HepG2 (cell line): ENCODE data around the gene RALY. TPM values are rescaled to one million over a fixed set of nuclear protein-coding genes. Genes with fewer than 3 reads are reported as not detected.

Experiments used
- AGO2 ChIP-seq: fragments of 200-400 bp; formaldehyde crosslinking; optimal IDR thresholded peaks from 2 replicates; pipeline ENCODE3; 2017; ENCODE audit warnings: mild to moderate bottlenecking, low read depth, low read length, moderate library complexity
- CCAR2 ChIP-seq: fragments of 200-400 bp; formaldehyde crosslinking; optimal IDR thresholded peaks from 2 replicates; pipeline ENCODE3; 2018; ENCODE audit warnings: low read depth, mild to moderate bottlenecking, low read length, moderate library complexity
- ETV6 ChIP-seq: sonication (generic); formaldehyde crosslinking; conservative IDR thresholded peaks from 2 replicates; pipeline ENCODE4 v1.4.0; 2020; ENCODE audit warnings: missing genetic modification reagents
- HIVEP1 ChIP-seq: sonication (generic); formaldehyde crosslinking; IDR thresholded peaks from 2 replicates; pipeline ENCODE4 v1.4.0; 2020; ENCODE audit warnings: mild to moderate bottlenecking, missing genetic modification reagents
- HNRNPL ChIP-seq: fragments of 200-400 bp; formaldehyde crosslinking; IDR thresholded peaks from 2 replicates; pipeline ENCODE4 v1.6.1; 2017; ENCODE audit warnings: mild to moderate bottlenecking, low read depth, low read length
- JUNB ChIP-seq: sonication (generic); formaldehyde crosslinking; IDR thresholded peaks from 2 replicates; pipeline ENCODE4 v1.8.0; 2022; ENCODE audit warnings: missing genetic modification reagents, mild to moderate bottlenecking, borderline replicate concordance
- KAT7 ChIP-seq: IDR thresholded peaks from 2 replicates; pipeline ENCODE4 v1.6.1; 2018; ENCODE audit warnings: borderline replicate concordance, missing compliant biosample characterization
- KDM1A ChIP-seq: IDR thresholded peaks from 2 replicates; pipeline ENCODE4 v1.6.1; 2016; ENCODE audit warnings: missing compliant biosample characterization
- MAZ ChIP-seq, 2 experiments: sonication (generic) in 1 of 2; formaldehyde crosslinking in 1 of 2; IDR thresholded peaks; 2 replicates each; pipeline versions ENCODE4 v1.5.0 to v1.6.1; 2012 to 2020; ENCODE audit warnings: low read depth in 2 of 2, mild to moderate bottlenecking in 2 of 2, borderline replicate concordance in 1 of 2, improper control_type of control experiment in 1 of 2, low read length in 1 of 2, missing genetic modification reagents in 1 of 2, moderate library complexity in 1 of 2
- MIER2 ChIP-seq: IDR thresholded peaks from 2 replicates; pipeline ENCODE4 v1.6.1; 2016; ENCODE audit warnings: missing biosample characterization, missing genetic modification reagents
- MZF1 ChIP-seq: sonication (generic); formaldehyde crosslinking; IDR thresholded peaks from 2 replicates; pipeline ENCODE4 v1.8.1; 2023; ENCODE audit warnings: mild to moderate bottlenecking, missing genetic modification reagents, borderline replicate concordance
- RBM22 ChIP-seq: fragments of 200-400 bp; formaldehyde crosslinking; optimal IDR thresholded peaks from 2 replicates; pipeline ENCODE3; 2017; ENCODE audit warnings: mild to moderate bottlenecking, low read length, moderate library complexity
- RFXANK ChIP-seq: IDR thresholded peaks from 2 replicates; pipeline ENCODE4 v1.6.1; 2016
- SMAD1 ChIP-seq: sonication (generic); formaldehyde crosslinking; IDR thresholded peaks from 2 replicates; pipeline ENCODE4 v1.4.0; 2020; ENCODE audit warnings: missing genetic modification reagents, low read depth, mild to moderate bottlenecking, borderline replicate concordance
- TSC22D2 ChIP-seq: sonication (generic); formaldehyde crosslinking; IDR thresholded peaks from 2 replicates; pipeline ENCODE4 v1.5.1; 2020; ENCODE audit warnings: missing genetic modification reagents, mild to moderate bottlenecking, borderline replicate concordance
- XBP1 ChIP-seq: sonication (generic); formaldehyde crosslinking; IDR thresholded peaks from 2 replicates; pipeline ENCODE4 v1.5.0; 2020; ENCODE audit warnings: missing genetic modification reagents
- ZNF34 ChIP-seq: sonication (generic); formaldehyde crosslinking; IDR thresholded peaks from 2 replicates; pipeline ENCODE4 v1.4.0; 2020; ENCODE audit warnings: mild to moderate bottlenecking, missing genetic modification reagents, borderline replicate concordance
- ZNF446 ChIP-seq: sonication (generic); formaldehyde crosslinking; IDR thresholded peaks from 2 replicates; pipeline ENCODE4 v1.5.0; 2020; ENCODE audit warnings: mild to moderate bottlenecking, missing genetic modification reagents
- ZNF564 ChIP-seq: sonication (generic); formaldehyde crosslinking; IDR thresholded peaks from 2 replicates; pipeline ENCODE4 v1.8.1; 2023; ENCODE audit warnings: mild to moderate bottlenecking, missing genetic modification reagents
- ZNF652 ChIP-seq: IDR thresholded peaks from 2 replicates; pipeline ENCODE4 v1.6.1; 2016; ENCODE audit warnings: low read depth, borderline replicate concordance
- polyA plus RNA-seq, 8 experiments: library from polyadenylated mRNA; depleted of rRNA in 3 of 8; stranded (reverse) in 7 of 8; unstranded in 1 of 8; fragments of >200 nt; fragmentation: Illumina TruSeq in 4 of 8; extraction: Trizol in 4 of 8; gene quantifications; 2 replicates each; pipeline versions ENCODE4 v1.2.1 to v1.2.3, GENCODE V29; 2011 to 2016; ENCODE audit warnings: low read depth in 4 of 8, missing spikeins in 1 of 8, mixed read lengths in 1 of 8; ENCODE audit not compliant: insufficient read depth in 1 of 8
- total RNA-seq, 5 experiments: library from RNA; depleted of rRNA; stranded (reverse); fragments of >200 nt; fragmentation: Illumina TruSeq; extraction: Trizol; gene quantifications; 2 replicates each; pipeline ENCODE4 v1.2.3, GENCODE V29; 2016; ENCODE audit warnings: low read depth in 1 of 5
- TF ChIP-seq, protein P1 (sequence below): sonication (generic); formaldehyde crosslinking; IDR thresholded peaks from 2 replicates; pipeline ENCODE4 v1.5.1; 2020; ENCODE audit warnings: mild to moderate bottlenecking, missing genetic modification reagents
- TF ChIP-seq, protein P2 (sequence below): sonication (generic); formaldehyde crosslinking; IDR thresholded peaks from 2 replicates; pipeline ENCODE4 v1.8.1; 2023; ENCODE audit warnings: mild to moderate bottlenecking, inconsistent platforms, moderate library complexity, missing genetic modification reagents, borderline replicate concordance
- TF ChIP-seq, protein P3 (sequence below), 2 experiments: sonication (generic) in 1 of 2; formaldehyde crosslinking in 1 of 2; IDR thresholded peaks; 2 replicates each; pipeline versions ENCODE4 v1.4.0 to v1.6.1; 2018 to 2020; ENCODE audit warnings: missing genetic modification reagents in 2 of 2, borderline replicate concordance in 1 of 2, low read depth in 1 of 2, mild to moderate bottlenecking in 1 of 2, missing biosample characterization in 1 of 2
- TF ChIP-seq, protein P4 (sequence below): IDR thresholded peaks from 2 replicates; pipeline ENCODE4 v1.6.1; 2018; ENCODE audit warnings: missing genetic modification reagents

Gene RALY
- total and polyA plus RNA-seq, 2 of the 13 experiments (the other 11 are each of a cell fraction or from before 2014, with no cell fraction given): 178 to 186 TPM

DNA sequence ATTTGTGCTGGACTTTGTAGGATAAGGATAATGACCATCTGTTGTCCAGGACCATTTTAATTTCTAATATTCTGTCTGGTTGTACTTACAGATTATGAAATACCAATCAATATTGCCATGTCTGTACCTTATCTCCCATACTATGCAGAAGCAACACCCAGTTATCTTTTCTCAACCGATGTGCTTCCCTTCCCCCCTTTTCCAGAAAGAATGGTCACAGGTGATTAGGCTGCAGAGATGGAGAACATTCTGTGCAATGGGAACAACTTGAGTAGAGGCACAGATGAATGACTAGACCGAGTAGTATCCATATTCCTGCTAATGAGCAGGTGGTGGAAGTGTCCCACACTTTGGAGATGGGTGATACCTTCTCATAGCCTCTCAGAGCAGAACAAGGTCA lies 10.5 kb downstream of the RALY start (continued):
- peak; percentile 33 for TF ChIP-seq CCAR2
- TF ChIP-seq MIER2 (CRISPR knock-in tag): 0 out of 2 replicates have a peak, but pooled peaks have one; percentile 36
- TF ChIP-seq, protein P1, sequence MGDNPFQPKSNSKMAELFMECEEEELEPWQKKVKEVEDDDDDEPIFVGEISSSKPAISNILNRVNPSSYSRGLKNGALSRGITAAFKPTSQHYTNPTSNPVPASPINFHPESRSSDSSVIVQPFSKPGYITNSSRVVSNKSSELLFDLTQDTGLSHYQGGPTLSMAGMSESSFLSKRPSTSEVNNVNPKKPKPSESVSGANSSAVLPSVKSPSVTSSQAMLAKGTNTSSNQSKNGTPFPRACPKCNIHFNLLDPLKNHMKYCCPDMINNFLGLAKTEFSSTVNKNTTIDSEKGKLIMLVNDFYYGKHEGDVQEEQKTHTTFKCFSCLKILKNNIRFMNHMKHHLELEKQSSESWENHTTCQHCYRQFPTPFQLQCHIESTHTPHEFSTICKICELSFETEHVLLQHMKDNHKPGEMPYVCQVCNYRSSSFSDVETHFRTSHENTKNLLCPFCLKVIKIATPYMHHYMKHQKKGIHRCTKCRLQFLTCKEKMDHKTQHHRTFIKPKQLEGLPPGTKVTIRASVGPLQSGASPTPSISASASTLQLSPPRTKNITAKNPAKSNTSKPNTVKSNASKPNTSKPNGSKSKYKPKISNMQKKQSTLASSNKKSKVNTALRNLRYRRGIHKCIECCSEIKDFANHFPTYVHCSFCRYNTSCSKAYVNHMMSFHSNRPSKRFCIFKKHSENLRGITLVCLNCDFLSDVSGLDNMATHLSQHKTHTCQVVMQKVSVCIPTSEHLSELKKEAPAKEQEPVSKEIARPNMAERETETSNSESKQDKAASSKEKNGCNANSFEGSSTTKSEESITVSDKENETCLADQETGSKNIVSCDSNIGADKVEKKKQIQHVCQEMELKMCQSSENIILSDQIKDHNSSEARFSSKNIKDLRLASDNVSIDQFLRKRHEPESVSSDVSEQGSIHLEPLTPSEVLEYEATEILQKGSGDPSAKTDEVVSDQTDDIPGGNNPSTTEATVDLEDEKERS (CRISPR knock-in tag): peak; percentile 73; the same call in 1 of the 2 replicates
- no peak for TF ChIP-seq AGO2
- no peak for TF ChIP-seq ZNF446 (CRISPR knock-in tag)
- no peak for TF ChIP-seq MAZ (IDR thresholded peaks at IDR 0.05; ENCODE audit: borderline replicate concordance, low read depth, low read length)
- TF ChIP-seq MAZ (CRISPR knock-in tag; IDR thresholded peaks at IDR 0.05; ENCODE audit: low read depth): no peak
- TF ChIP-seq, protein P2, sequence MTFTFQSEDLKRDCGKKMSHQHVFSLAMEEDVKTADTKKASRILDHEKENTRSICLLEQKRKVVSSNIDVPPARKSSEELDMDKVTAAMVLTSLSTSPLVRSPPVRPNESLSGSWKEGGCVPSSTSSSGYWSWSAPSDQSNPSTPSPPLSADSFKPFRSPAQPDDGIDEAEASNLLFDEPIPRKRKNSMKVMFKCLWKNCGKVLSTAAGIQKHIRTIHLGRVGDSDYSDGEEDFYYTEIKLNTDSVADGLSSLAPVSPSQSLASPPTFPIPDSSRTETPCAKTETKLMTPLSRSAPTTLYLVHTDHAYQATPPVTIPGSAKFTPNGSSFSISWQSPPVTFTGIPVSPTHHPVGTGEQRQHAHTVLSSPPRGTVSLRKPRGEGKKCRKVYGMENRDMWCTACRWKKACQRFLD (CRISPR knock-in tag): no peak
- TF ChIP-seq ZNF564 (CRISPR knock-in tag): peak; percentile 20; the same call in 1 of the 2 replicates
- peak; percentile 67 for TF ChIP-seq RBM22
- TF ChIP-seq JUNB (CRISPR knock-in tag): no peak
- TF ChIP-seq ZNF34 (CRISPR knock-in tag): no peak
- TF ChIP-seq SMAD1 (CRISPR knock-in tag): no peak
- 0 out of 2 replicates have a peak, but pooled peaks have one; percentile 7 for TF ChIP-seq ZNF652 (CRISPR knock-in tag)
- no peak for TF ChIP-seq HIVEP1 (CRISPR knock-in tag)
- TF ChIP-seq KDM1A: peak; percentile 66; the same call in 1 of the 2 replicates
- TF ChIP-seq RFXANK: peak; percentile 18; the same call in 1 of the 2 replicates
- TF ChIP-seq KAT7 (CRISPR knock-in tag): peak; percentile 9; the same call in 1 of the 2 replicates
- TF ChIP-seq, protein P3, sequence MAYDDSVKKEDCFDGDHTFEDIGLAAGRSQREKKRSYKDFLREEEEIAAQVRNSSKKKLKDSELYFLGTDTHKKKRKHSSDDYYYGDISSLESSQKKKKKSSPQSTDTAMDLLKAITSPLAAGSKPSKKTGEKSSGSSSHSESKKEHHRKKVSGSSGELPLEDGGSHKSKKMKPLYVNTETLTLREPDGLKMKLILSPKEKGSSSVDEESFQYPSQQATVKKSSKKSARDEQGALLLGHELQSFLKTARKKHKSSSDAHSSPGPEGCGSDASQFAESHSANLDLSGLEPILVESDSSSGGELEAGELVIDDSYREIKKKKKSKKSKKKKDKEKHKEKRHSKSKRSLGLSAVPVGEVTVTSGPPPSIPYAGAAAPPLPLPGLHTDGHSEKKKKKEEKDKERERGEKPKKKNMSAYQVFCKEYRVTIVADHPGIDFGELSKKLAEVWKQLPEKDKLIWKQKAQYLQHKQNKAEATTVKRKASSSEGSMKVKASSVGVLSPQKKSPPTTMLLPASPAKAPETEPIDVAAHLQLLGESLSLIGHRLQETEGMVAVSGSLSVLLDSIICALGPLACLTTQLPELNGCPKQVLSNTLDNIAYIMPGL (CRISPR knock-in tag; IDR thresholded peaks at IDR 0.05; ENCODE audit: borderline replicate concordance in 1 of 2, low read depth in 1 of 2): no peak
- no peak for TF ChIP-seq HNRNPL
- TF ChIP-seq, protein P4, sequence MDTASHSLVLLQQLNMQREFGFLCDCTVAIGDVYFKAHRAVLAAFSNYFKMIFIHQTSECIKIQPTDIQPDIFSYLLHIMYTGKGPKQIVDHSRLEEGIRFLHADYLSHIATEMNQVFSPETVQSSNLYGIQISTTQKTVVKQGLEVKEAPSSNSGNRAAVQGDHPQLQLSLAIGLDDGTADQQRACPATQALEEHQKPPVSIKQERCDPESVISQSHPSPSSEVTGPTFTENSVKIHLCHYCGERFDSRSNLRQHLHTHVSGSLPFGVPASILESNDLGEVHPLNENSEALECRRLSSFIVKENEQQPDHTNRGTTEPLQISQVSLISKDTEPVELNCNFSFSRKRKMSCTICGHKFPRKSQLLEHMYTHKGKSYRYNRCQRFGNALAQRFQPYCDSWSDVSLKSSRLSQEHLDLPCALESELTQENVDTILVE (CRISPR knock-in tag): no peak
- no peak for TF ChIP-seq TSC22D2
- TF ChIP-seq MZF1: 0 out of 2 replicates have a peak, but pooled peaks have one; percentile 49
- TF ChIP-seq XBP1 (CRISPR knock-in tag): no peak
- no peak for TF ChIP-seq ETV6 (CRISPR knock-in tag)
